NCI-H1417 (cell line): Measurements from ENCODE around the gene TESK2.
"Not testable (repeated sequence)": the region's sequence is repeated elsewhere in the genome, so short reads cannot be mapped to it uniquely, and the experiment has no call there.

ENCODE experiments used
- DNase-seq, 3 experiments: peaks; one replicate each; lab custom pipeline; 2025; lab: John Stamatoyannopoulos, UW

The TESK2 gene

DNA sequence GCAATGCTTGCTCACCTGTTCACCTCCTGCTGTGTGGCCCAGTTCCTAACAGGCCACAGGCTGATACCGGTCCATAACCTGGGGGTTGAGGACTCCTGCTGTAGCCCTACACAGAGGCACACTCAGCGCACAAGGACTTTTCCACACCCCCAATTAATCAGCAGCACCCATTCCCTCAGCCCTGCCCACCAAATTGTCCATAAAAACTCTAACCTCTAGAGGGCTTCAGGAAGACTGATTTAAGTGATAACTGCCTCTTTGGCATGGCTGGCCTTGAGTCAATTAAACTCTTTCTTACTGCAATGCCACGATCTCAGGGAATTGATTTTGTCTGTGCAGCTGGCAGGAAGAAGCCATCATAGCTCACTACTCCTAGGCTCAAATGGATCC, 79.5 kb downstream of the TESK2 start:
- peak in 2 of 3 experiments; percentile 12 to 47 for DNase-seq

DNA sequence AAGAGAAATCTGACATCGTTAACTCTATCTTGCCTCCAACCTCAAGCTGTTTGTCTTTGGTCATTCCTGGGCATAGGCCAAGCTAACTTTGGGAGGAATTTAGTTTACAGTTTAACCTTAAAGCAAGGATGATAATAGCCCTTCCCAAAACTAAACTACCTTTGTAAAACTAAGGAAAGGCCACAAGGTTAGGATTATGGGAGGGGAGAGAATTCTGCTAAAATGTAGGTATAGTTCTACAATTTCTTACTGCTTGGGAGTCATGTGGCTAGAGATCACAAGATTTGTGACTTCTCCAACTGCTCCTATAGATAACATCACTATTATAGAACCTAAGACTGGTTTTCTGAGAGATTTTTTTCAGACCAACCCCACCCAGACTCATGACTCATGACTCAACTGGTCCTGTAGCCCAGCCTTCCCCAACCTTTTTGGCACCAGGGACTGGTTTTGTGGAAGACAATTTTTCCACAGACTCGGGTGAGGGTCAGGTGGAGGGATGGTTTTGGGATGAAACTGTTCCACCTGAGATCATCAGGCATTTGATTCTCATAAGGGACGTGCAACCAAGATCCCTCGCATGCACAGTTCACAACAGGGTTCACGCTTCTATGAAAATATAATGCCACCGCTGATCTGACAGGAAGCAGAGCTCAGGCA, 80.0 kb downstream of the TESK2 start:
- no peak for DNase-seq

DNA sequence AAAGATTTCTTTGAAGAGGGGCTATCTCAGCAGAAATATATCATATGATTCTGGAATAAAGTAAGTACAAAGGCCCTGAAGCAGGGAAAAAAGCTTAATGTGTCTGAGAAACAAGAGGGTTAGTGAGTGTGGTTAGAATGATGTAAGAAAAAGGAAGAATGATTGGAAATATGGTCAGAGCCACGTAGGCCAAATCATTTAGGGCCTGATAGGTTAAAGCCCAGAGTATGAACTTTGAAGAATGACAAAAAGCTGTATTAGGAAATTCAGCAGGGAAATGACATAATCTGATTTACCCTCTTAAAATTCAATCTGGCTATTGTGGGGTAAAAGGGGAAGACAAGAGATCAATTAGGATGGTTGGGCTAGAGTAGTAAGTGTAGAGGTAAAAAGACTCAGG, 81.7 kb downstream of the TESK2 start:
- no peak for DNase-seq

DNA sequence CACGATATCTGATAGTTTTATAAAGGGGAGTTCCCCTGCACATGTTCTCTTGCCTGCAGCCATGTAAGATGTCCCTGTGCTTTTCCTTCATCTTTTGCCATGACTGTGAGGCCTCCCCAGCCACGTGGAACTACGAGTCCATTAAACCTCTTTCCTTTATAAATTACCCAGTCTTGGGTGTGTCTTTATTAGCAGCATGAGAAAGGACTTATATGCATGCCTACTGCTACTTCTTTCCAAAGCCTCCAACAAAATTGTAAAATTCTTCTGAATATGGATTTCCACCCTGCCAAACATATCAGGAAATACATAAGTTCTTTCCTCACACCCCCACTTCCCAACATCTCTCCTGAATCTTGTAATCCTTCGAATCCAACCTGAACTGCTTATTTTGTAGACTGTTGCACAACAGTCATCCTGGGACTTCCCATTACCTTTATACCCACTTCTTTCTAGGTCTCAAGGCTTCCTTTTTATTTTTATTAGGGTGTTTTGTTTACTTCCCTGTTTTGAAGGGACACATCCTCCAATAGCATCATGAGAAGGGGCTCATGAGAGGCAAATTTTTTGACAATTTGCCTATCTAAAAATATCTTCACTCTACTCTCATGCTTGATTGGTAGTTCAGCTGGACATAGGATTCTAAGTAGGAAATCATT, 83.2 kb downstream of the TESK2 start:
- no peak for DNase-seq

DNA sequence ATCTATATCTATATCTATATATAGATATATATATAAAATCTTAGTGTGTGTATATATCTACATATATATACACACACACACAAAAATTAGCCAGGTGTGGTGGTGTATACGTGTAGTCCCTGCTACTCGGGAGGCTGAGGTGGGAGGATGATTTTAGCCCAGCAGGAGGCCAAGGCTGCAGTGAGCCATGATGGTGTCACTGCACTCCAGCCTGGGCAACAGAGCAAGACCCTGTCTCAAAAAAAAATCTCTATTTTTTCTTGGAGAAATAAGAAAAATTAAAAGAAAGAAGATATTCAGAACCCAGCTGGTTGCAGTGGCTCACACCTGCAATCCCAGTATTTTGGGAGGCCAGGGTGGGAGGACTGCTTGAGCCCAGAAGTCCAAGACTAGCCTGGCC, 85.3 kb downstream of the TESK2 start:
- no peak for DNase-seq

DNA sequence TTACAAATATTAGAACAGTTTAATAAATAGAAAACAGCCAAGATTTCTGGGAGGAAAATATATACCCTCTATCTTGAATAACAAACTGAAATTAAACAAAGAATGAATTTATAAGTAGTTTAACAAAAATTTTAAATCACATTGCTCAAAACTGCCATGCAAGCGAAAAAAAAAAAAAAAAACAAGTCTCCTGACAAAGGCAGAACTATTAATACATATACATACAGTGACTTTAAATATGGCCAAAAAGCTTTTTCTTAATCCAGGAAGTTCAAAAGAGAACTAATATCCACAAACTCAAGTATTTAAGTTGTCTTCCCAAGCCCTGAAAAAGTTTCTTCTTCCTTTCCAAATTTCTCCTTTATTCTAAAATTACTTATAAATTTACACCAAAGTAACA, 87.2 kb downstream of the TESK2 start:
- no peak for DNase-seq

DNA sequence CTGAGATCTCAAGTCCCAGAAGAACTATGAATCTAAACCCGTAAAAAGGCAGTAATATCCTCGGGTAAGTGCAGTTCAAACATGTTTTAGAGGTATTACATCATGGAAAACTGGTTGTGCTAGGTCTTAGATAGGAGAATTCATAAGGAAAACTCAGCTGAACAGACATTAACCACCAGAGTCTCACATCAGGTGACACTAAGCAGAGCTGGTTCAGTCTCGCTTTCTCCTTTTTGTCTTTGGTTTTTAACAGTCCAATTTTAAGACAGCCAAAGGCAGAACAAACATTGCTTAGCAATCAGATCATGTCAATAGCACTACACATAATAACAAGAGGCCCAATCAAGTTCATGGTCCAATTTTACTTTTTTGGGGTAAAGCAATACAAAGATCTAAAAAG, 87.7 kb downstream of the TESK2 start:
- no peak for DNase-seq

DNA sequence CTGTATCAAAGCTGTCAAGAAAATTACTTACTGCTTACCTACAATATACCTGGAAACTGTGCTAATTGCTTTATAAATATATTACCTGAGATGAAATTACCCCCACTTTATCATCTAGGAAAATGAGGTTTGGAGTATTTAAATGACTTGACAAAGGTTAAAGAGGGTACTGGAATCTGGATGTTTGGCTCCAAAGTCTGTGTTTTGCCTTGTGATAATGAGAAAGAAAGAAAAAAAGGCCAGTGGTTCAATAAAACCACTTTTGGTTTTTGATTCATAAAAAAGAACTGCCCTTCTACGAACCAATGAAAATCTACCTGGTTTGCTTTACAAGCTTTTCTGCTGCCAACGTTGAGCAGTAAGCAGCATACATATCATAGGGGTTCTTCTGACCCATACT, 89.4 kb downstream of the TESK2 start:
- peak in 1 of 3 experiments; percentile 8 for DNase-seq

DNA sequence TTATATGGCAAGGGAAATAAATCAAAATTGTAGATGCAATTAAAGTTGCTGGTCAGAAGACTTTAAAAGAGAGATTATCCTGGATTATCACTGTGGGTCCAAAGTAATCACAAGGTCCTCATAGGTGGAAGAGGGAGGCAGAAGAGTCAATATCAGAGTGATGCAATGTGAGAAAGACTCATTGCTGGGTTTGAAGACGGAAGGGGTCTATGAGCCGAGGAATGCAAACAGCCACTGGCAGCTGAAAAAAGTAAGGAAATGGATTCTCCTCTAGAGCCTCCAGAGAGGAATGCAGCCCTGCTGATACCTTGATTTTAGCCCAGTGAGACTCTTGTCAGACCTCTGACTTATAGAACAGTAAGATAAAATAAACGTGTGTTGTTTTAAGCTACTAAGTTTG, 90.9 kb downstream of the TESK2 start:
- DNase-seq: no peak

DNA sequence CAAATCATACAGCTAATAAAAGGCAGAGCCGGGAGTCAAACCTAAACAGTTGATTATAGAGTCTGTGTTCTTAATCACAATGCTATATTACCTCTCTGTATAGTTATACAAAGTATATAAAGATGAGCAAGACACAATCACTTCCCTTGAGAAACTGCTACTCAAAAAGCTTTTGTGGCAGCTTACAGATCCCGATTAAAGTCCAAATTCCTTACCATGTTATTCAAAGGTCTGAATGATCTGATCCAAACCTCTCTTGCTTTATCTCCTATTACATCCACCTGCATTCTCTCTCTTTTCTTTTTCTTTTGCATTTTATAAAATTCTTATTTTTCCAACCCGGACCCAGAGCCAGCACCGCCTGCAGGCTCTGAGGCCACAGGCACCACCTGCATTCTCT, 93.7 kb downstream of the TESK2 start:
- DNase-seq: no peak

DNA sequence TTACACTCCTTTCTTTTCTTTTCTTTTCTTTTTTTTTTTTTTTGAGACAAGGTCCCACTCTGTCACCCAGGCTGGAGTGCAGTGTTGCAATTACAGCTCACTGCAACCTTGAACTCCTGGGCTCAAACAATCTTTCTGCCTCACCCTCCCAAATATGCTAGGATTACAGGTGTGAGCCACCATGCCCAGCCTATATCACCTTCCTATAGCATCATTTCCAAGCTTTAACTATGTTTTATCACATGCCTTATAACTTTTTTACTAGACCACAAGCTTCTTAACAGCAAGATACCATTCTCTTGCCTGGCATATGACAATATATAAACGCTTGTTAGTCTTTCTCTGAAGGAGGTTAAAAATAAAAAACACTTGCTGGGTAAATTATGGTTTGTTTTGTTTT, 95.4 kb downstream of the TESK2 start:
- no peak for DNase-seq

DNA sequence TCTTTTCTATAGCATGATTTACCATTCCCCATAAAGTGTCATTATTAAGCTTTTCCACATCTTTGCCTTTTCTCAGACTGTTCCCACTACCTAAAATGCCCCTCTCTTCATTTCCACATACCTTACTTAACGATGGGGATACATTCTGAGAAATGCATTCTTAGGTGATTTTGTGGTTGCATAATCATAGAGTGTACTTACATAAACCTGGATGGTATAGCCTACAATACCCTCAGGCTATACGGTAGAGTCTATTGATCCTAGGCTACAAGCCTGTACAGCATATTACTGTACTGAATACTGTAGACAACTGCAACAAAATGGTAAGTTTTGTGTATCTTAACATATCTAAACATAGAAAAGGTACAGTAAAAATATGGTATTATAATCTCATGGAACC, 95.9 kb downstream of the TESK2 start:
- DNase-seq: no peak

DNA sequence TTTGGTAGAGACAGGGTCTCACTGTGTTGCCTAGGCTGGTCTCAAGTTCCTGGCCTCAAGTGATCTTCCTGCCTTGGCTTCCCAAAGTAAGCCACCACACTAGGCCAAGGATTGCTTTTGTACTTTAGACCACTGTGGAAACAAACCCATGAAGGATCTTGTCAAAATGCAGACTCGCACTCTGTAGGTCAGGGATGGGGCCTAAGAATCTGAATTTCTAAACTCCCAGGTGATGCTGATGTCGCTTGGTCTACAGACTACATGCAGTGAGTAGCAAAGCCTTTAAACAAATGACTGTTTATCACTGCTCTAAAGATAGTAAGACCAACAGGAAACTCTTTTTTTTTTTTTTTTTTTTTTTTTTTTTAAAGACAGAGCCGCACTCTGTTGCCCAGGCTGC, 96.6 kb downstream of the TESK2 start:
- no peak for DNase-seq

DNA sequence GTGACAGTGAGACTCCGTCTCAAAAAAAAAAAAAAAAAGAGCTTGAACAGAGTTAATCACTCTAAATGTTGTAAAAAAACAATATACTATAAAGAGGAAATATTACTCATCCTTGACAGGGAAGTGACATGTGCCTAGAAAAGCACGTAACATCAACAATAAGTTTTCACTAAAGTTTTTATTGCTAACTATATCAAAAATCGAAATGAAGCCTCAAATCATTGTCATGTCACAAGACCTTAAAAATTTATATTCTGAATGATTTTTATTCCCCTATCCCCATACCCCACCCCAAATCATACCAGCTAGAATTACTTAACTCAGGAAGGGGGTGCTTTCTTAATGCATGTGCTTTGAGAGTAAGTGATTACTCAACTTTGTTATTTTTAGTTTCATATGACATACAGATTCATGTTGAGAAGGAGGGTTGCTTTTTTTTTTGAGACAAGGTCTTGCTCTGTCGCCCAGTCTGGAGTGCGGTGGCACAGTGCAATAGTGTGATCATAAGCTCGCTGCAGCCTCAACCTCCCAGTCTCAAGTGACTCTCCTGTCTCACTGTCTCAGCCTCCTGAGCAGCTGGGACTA, 97.2 kb downstream of the TESK2 start:
- no peak for DNase-seq

DNA sequence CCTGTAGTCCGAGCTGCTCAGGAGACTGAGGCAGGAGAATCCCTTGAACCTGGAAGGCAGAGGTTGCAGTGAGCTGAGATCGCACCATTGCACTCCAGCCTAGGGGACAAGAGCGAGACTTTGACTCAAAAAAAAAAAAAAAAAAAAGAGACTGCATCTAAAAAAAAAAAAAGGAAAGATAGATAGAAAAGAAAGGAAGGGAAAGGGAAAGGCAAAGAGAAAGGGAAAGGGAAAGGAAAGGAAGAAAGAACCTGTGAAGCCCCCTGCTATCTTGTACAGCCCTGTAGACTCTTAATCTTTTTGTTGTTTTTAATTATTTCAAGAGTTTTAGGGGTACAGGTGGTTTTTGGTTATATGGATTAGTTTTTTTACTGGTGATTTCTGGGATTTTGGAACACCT, 104.7 kb downstream of the TESK2 start:
- DNase-seq: no peak

DNA sequence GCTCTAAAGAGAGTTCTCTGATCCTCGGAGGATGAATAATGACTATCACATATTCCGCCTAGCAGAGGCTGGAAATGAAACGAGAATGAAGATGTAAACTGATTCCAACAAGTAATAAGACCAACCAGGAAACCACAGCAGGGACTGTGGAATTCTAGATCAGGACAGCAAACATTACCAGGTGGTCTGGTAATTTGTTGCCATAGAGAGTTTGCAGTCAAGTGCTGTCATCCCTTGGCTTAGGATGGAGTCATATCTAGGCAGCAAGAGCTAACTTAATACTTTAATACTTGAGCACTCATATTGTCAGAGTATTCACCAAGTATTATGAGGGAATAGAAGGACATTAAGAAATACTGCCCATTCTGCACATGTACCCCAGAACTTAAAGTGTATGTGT, 105.7 kb downstream of the TESK2 start:
- peak; percentile 5 to 81 (median 67) for DNase-seq

DNA sequence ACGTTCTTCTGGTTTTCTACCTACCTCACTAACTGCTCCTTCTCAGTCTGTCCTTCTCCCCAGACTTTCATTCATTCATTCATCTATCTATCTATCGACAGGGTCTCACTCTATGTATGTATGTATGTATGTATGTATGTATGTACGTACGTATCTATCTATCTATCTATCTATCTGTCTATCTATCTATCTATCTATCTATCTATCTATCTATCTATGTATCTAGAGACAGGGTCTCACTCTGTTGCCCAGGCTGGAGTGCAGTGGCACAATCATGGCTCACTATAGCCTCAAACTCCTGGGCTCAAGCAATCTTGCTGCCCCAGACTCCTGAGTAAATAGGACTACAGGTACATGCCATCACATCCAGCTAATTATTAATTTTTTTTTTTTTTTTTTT, 106.8 kb downstream of the TESK2 start:
- DNase-seq: not testable (repeated sequence)

DNA sequence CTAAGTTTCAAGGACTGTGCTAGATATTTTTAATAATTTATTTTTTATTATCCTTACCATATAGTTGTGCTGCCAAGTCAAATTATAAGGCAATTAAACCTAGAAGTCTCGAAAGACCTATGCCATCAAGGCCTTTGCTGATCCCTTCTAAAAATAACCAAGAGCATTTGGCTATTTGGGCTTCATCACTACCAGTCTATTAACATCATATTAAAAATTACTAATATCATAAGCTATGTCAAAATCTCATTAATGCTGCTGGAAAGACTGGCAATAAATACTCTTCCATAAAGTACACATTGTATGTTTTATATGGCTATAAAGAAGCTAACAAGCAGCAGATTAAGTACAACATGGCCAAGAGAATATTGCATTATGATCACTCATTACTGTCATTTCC, 107.8 kb downstream of the TESK2 start:
- DNase-seq: no peak

DNA sequence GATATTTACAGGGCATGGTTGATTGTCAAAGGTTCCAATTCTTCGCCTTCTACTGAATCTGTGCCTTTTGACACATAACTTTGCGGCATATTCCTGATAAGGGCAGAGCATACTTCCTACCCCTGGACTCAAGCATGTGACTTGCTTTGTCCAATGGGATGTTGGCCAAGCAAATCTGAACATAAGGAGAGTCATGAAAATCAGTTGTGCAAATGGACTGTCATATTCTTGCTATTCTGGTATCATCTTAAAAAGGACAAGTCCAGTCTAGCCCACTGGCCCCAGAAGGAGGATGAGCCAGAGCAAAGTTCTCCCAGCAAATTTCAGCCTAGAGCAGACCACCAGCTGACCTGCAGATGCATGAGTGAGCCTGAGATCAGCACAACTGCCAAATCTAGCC, 109.7 kb downstream of the TESK2 start:
- no peak for DNase-seq

DNA sequence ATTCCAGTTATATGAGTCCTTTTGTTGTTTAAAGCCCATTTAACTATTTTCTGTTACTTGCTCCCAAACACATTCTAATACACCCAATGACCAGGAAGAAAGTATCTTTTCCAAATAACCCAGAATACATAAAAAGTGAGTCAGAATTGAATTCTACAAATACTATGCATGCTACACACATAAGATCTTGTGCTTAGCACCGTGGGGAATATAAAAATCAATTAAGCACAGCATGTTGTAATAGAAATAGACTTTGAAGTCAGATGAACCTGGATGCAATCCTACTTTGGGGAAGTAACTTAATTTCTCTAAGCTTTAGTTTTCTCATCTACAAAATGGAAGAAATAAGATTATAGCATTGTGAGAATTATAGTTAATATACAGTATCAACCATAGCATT, 110.2 kb downstream of the TESK2 start:
- no peak for DNase-seq

DNA sequence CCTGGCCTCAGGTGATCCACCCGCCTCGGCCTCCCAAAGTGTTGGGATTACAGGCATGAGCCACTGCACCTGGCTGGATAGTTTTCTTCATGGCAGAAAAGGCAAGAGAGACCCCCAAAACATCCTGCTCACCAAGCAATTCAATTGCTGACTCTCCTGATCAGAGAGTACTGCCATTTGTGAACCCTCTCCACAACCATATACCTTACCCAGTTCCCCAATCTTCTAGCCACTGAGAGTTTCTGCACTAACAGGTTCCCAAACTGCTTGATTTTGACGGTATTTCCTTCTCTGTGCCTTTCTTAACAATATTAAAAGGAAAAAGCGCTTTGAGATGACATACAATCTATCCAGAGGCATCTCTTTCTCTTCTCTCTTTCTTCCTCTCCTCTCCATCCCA, 110.8 kb downstream of the TESK2 start:
- DNase-seq: no peak

DNA sequence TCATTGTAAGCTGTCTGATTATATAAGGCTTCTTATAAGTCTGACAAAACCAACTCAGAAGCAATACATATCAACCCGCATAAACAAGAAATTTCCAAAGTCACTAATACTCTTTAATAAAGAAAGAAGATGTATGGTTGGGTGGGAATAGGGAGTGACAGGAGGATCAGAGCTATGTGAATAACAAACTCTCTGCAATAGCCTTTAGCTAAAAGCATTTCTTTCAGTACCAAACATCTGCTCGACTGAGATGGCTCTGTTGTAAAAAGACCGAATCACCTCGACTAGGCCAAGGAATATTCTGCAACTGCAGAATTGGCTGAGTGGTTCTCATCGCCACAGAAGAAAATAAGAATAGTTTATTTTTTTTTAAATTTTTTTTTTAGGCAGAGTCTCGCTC, 111.4 kb downstream of the TESK2 start:
- DNase-seq: no peak

DNA sequence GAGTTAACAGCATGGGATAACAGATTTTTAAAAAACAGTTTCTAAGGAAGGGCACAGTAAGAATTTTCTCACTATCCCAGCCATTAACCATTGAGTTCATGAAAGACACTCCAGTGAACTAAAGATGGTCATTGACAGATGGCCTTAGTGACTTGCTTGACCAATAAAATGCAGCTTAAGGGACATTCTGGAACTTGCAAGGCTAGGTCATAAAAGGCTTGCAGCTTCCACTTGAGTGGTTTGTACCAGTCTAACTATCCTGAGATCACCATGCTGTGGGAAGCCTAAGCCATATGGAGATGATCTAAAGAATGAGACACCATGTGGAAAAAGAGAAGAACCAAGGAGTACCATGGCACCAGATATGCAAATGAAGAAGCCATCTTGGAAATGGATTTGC, 112.8 kb downstream of the TESK2 start:
- no peak for DNase-seq
